Kidney tubule cell (primary cell): Measurements from ENCODE around the gene RAB22A.
"Not testable (repeated sequence)": the region's sequence is repeated elsewhere in the genome, so short reads cannot be mapped to it uniquely, and the experiment has no call there.

Experiments
- DNase-seq: peaks from one replicate; pipeline ENCODE4 v3.0.0-alpha.2; 2018; ENCODE audit warnings: low spot score

RAB22A gene

GRCh38 chr20:58344741-58345140, 35.2 kb downstream of the RAB22A start:
- DNase-seq = no peak

- DNase-seq = peak; percentile 59
Measured at GRCh38 chr20:58349570-58349969, 40.1 kb downstream of the RAB22A start.

DNA sequence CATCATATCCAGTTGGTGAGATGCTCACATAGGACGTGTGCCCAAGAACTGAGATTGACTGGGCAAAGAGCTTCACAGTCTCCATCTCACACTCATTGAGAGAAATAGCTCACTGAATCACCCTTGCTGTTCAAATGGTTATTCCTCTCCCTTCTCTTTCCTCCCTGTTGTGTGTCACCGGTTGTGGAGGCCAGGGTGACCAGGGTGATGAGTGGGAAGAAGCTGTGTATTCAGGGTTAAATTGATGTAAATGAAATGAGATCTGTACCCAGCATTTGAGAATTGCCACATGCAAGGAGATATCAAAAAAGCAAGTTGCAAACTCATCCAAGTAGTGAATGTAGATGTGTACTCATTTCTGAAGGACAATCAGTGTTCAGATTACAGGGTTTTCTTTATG, 43.0 kb downstream of the RAB22A start:
- no peak for DNase-seq

GRCh38 chr20:58359441-58359840, 49.9 kb downstream of the RAB22A start:
- no peak for DNase-seq

DNA sequence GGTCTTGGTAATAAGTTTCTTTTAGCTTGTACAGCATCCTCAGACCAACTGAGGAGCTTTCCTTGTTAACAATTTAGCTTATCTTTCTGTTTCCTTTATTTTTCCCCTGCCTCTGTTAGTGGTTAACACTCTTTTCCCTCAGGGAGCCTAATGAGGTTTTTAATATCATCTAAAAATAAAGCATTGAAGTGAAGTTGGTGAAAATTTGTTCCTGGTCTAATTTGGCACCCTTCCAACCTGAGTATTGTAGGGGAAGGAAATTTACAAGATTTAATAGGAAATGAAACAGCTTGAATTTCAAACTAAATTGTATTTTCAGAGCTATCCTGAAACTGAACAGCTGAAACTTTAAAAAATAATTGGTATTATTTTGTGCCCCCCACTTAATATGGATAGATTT, 51.4 kb downstream of the RAB22A start:
- DNase-seq = no peak

DNA sequence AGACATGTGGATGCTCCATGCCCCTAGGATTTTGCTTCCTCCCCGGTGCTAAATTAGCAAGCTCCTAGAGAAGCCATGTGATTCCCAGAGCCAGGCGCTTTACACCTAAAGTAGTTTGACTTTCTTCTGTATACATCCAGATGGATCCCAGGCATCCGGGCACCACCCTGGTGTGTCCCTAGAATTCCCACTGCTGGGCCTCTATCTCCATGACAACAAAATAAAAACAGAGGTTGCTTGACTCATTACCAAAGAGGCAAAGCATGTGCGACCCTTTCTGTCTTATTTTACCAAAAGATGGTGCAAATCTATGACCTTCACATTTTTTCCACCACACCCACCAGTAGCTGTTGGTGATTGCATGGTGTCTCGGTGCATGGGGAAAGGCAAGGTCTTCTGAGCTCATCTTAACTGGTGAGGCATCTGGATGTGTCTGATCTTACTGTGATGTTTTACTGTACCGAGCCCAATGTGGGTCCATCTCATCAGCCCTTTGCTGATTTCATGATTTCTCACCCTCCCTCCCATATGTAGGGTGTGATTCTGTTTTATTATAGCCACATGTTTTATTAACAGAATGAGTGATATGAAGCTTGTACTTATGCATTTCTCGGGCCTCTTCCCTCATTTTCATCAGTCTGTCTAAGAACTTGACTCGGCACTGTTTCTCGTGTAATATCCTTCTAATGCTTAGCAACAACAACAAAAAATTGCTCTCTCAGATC, 52.1 kb downstream of the RAB22A start:
- peak; percentile 4 for DNase-seq

DNA sequence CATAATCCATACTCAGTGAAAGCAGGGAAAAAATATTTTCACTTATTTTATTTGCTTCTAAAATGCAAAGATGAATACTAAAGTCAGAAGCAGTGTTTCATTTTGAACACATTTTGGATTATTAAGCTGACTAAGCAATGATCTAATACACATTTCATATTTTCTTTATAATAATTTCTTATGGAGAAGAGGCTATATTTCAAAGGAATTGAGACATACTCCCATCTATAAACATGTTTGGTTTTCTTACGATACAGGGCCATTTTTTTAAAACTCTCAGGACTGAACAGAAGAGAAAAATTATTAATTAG, 52.6 kb downstream of the RAB22A start:
- DNase-seq = no peak

GRCh38 chr20:58362970-58363369, 53.5 kb downstream of the RAB22A start:
- DNase-seq = no peak

DNA sequence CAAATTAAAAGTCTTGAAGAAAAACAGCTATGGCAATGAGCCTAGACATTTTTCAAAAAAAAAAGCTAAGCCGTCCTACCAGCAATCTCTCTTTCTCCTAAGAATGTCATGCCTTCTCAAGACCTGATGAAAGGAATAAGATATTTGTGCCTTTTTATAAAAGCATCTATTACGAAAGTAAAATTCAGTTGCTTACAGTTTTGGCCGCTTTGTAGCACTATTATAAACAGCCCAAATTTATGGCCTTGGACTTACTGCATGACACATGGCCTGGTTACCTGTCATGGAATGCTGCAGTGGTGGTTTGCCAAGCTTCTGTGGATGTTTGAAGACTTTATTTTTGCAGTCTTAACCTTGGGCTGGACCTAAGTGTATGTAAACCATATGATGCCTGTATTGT, 57.4 kb downstream of the RAB22A start:
- DNase-seq = no peak

- peak; percentile 13 for DNase-seq
Measured at GRCh38 chr20:58372806-58373205, 63.3 kb downstream of the RAB22A start.

GRCh38 chr20:58373296-58373695, 63.8 kb downstream of the RAB22A start:
- not testable (repeated sequence) for DNase-seq

GRCh38 chr20:58374027-58374850, 64.7 kb downstream of the RAB22A start:
- DNase-seq = no peak

DNA sequence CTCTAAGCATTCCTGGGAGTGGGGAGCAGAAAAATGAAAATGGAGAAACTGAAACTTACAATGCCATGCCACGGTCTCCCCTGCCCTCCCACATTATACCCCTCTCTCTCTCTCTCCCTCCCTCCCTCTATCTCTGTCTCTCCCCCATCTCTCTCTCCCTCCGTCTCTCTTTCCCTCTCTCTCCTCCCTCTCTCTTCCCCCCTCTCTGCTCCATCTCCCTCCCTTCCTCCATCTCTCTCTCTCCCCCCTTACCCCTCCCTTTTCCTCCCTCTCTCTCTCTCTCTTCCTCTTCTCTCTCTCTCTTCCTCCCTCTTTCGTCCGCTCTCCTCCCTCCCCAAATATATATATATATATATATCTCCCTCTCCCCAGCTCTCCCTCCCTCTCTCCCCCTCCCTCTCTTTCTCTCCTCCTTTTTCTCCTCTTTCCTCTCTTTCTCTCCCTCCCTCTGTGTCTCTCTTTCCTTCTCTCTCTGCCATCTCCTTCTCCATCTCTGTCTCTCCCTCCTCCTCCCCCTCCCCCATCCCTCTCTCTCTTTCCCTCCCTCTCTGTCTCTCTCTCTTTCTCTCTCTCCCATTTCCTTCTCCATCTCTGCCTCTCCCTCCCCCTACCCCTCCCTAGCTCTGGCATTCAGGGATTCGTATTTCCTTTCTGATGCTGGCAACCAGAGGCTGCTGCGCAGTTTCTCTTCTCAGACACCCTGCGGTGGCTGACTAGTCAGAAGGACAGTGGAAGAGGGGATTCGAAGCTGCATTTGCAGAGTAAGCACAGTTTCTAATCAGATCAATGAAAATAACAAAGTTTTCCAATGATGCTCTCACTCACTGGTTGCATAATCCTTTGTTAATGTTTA, 65.6 kb downstream of the RAB22A start:
- no peak for DNase-seq

DNA sequence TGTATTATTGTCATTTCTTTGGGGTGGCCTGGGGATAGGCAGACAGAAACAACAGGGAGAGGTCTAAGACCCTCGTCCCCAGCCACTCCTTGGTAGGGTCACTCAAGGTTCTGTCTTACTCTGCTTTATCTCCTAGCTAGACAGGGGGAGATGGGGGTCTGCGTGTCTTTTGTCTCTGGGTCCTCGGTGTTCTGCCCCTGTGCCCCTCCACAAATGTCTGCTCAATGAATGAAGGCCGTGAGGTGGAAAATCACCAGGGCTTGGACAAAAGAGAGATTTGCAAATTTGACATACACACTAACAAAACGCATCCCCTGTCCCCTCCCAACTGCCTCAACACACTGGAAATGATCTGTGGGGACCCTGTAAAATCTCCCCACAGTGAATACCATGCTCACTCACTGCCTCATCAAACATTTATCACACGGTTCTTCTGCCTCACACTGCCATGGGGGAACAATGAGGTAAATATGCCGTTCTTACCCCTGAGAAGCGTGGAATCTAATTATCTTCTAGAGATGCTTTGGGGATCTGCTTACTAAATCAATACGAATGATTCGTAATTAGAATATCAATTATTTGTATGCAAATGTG, 66.3 kb downstream of the RAB22A start:
- DNase-seq = no peak

- no peak for DNase-seq
Measured at GRCh38 chr20:58377017-58377416, 67.5 kb downstream of the RAB22A start.

DNA sequence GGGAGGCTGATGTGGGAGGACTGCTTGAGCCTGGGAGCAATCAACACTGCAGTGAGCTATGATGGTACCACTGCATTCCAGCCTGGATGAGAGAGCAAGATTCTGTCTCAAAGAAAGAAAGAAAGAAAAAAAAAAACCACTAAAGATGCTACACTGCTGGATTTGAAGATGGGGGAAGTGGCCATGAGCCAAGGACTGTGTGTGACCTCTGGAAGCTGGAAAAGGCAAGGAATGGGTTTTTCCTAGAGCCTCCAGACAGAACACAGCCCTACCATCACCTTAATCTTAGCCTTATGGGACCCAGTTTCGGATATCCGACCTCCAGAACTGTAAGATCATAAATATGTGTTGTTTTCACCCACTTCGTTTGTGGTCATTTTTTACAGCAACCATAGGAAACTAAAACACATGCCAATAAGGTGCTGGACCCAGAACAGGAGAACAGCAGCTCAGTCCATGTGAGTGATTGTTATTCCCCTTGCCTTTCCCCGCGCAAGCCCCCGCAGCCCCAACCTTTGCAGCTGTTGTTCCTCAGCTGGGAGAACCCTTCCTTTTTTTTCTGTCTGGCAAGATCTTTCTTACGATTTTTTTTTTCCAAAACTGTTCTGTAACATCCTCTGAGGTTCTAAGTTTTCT, 68.4 kb downstream of the RAB22A start:
- no peak for DNase-seq

- DNase-seq = no peak
Measured at GRCh38 chr20:58378704-58379103, 69.2 kb downstream of the RAB22A start.

DNA sequence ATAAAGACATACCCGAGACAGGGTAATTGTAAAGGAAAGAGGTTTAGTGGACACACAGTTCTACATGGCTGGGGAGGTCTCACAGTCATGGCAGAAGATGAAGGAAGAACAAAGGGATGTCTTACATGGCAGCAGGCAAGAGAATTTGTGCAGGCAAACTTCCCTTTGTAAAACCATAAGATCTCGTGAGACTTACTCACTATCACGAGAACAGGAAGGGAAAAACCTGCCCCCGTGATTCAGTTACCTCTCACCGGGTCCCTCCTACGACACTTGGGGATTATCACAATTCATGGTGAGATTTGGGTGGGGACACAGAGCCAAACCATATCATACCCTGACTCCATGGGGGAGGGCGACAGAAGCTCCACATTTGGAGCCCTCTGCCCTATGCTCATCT, 72.1 kb downstream of the RAB22A start:
- DNase-seq = no peak

DNA sequence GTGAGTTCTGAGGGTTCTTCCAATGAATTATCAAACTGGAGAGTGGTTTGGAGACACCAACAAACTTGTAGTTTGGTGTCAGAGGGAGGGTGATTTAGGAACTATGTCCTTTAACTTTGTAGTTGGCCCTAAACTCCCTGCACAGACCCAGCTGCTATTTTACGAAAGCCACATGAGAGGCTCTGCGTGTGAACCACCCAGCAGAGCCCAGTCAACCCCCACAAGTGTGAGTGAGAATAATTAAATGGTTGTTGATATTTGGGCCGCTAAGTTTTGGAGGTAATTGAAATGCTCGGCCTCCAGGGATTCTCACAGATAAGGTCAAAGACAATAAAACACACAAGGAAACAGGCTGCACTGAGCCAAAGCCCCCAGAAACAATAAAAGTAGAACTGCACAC, 72.6 kb downstream of the RAB22A start:
- DNase-seq = no peak

- DNase-seq = no peak
Measured at GRCh38 chr20:58384821-58385220, 75.3 kb downstream of the RAB22A start.

- no peak for DNase-seq
Measured at GRCh38 chr20:58388028-58388601, 78.6 kb downstream of the RAB22A start.
